LoVo (cell line): ENCODE results near the gene LIN9.
"Not testable (repeated sequence)": the region's sequence is repeated elsewhere in the genome, so short reads cannot be mapped to it uniquely, and the experiment has no call there.

Experiments used
- DNase-seq: peaks from one replicate; pipeline ENCODE4 v3.0.0-alpha.2; 2016; ENCODE audit warnings: low spot score

Gene LIN9

DNA sequence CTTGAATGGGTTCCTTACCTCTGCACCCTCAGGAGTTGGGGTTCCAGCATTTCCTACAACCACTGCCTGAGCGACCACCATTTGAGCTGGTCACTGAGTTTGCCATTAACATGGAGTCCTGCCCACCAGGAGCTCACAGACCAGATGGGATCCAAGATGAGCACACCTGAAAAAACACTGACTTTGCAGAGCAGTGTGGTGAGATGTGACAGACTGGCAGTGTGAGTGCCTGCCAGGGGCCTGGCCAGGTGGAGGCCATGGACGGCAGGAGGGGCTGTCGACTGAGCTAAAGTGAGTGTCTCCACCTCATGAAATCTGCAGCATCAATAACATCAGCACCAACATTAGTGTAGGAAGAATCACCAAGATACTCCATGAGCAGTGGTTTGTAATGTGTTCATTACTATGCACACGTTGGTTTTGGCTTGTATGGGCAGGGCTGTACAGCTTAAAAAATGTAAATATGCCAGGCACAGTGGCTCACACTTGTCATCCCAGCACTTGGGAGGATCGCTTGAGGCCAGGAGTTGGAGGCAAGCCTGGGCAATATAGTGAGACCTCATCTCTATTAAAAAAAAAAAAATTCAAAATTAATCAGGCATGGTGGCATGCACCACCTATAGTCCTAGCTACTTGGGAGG is 97.7 kb downstream of the LIN9 start:
- no peak for DNase-seq

DNA sequence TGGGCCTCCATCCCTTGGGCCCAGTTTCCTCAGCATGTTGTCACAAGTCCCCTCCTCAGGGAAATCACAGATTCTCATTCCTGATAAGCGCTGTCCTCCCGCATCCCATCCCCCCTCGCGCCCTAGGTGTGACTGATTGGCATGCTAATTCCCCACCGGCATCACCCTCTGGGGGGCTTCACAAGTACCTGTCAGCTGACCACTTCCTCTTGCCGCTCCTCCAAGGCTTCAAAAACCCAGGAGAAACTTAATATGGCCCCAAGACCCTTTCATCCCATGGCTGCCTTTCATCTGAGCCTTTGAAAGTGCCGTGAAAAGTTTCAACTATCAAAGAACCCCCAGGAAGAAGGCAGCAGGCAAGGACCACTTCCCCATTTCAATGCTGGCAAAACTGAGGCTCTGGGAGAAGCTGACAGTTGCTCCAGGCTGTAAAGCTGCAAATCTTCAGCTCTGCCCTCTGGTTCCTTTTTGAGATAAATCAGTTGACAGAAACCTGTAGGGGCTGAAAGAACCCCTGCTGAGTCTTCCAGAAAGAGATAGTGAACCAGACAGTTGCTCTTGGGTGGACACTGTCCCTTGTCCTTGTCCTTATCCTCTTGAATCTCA is 98.3 kb downstream of the LIN9 start:
- no peak for DNase-seq

GRCh38 chr1:226209307-226210059 is 99.5 kb downstream of the LIN9 start:
- DNase-seq: no peak

GRCh38 chr1:226207048-226207447 is 101.9 kb downstream of the LIN9 start:
- DNase-seq: no peak

DNA sequence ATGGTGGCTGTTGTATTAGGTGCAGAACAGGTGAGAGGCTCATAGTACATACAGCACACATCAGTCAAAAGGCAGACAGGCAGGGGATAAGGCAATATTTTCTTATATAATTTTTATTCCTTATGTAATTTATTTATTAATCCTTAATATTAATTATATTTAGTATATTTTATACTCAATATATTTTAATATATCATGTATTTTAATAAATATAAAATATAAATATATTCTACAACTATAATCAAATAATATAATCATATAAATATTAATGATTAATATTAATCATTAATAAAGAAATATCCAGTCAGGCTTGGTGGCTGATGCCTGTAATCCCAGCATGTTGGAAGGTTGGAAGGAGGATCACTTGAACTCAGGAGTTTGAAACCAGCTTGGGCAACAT is 104.8 kb downstream of the LIN9 start:
- no peak for DNase-seq

DNA sequence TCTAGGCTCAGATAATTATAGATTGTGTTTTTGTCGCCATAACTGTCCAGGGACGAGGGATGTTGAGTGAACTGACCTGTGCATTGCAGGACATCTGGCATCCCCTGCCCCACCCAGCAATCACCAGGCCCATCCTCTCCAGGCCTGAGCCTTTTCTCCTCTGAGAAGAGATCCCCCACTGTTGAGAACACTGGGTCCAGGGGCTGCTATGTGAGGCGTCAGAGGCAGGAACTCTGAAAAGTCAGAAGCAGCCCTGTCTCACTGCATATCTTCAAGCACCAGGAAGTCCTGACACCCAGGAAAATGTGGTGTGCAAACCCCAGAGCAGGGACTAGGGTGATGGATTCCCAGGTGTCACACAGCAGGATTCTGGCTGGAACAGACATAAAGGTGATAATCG is 105.3 kb downstream of the LIN9 start:
- no peak for DNase-seq

DNA sequence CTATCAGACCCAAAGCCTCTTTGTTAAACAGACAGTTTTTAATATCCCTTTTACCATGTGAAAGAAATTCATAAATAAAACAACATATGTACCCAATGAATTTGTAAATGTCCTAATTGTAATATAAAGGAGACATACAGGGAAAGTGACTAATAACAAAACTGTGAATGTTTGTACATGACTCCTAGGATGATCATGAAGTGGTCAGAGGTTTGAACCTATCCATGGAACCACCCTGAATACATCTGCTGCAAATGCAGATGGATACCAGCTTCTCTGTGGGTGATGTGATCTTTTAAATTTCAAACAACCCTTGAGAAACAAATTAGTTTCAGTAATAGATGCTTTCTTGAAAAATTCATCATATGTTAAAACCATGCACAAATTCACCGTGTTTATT is 105.7 kb downstream of the LIN9 start:
- DNase-seq: no peak

DNA sequence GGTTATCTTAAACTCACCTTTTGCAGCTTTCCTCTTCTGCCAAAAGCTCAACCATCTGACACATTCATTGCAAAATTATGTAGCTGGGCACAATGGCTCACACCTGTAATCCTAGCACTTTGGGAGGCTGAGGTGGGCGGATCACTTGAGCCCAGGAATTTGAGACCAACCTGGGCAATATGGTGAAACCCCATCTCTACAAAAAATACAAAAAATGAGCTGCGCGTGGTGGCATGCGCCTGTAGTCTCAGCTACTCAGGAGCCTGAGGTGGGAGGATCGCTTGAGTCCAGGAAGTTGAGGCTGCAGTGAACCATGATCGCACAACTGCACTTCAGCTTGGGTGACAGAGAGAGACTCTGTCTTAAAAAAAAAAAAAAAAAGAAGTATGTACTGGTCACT is 106.3 kb downstream of the LIN9 start:
- not testable (repeated sequence) for DNase-seq

DNA sequence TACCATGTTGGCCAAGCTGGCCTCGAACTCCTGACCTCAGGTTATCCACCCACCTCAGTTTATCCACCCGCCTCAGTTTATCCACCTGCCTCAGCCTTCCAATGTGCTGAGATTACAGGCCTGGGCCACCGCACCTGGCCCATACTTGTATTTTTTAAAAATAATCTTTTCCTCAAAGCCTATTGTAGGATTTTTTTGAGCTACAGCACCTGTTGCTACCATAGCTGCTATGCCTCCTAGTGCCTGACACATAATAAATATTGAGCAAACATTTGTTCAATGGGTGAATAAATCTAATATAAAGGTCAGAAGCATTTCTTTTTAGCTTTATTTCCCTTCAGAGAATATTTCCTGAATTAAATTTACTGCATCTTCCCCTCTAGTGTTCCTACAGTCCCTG is 106.7 kb downstream of the LIN9 start:
- DNase-seq: no peak

GRCh38 chr1:226201029-226201593 is 107.9 kb downstream of the LIN9 start:
- no peak for DNase-seq

- no peak for DNase-seq
These were observed 109.0 kb downstream of the LIN9 start for GRCh38 chr1:226199971-226200370.

DNA sequence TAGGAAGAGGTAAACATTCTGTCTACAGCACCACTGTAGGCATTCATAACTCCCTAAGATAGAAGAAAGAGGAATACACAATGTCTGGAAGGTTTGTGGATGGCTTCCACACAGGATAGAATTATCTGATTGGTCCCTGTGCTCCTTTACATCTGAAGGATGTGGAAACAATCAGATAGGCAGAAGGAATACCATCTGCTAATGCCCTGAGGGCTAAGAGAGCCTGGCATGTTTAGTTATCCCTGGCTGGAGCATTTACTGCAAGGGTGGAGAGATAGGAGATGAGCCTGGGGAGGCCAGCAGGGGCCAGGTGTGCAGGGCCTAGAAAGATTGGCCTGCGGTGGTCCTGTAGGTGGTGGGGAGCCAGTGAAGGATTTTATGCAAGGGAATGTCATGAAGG is 113.8 kb downstream of the LIN9 start:
- DNase-seq: no peak

DNA sequence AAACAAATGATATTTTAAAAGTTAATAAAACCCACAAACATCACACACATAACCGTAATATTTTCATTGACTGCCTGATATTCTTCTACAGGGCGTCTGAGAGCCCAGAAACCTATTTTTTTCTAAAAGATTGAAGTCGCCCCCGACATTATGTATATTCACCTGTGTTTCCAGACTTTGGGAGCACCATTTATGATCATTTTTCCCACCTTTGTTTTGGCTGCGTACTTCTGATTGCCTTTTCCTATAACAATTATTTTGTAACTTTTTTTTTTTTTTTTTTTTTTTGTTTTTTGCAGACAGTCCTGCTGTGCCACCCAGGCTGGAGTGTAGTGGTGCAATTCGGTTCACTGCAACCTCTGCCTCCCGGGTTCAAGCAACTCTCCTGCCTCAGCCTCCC is 121.6 kb downstream of the LIN9 start:
- no peak for DNase-seq

GRCh38 chr1:226187019-226187322 is 122.0 kb downstream of the LIN9 start:
- DNase-seq: no peak

GRCh38 chr1:226186124-226187018 is 122.6 kb downstream of the LIN9 start, which contains the start of gene ACBD3:
ACBD3 (minus strand) TSS chr1:226186741; CDS start chr1:226186675, 66 bp downstream.
- peak; percentile 83 for DNase-seq

- no peak for DNase-seq
These were observed 123.6 kb downstream of the LIN9 start for GRCh38 chr1:226185141-226186036.

GRCh38 chr1:226181996-226182714 is 126.8 kb downstream of the LIN9 start:
- peak; percentile 14 for DNase-seq
